MCF 10A (cell line): Measurements from ENCODE around the gene PRKAR1B. TPM values are rescaled to one million over a fixed set of nuclear protein-coding genes. Genes with fewer than 3 reads are reported as not detected.

Experiments
- BruUV-seq: library from RNA; stranded (reverse); fragments of 400-500 nt; replicated peaks from 2 replicates; lab custom pipeline; 2021; lab: Mats Ljungman, UMichigan
- CTCF ChIA-PET: fragments of 300-600 bp; sonication (Branson Sonifier 250); formaldehyde crosslinking; extraction: SDS; loops from one replicate; lab custom pipeline; 2021; ENCODE audit warnings: antibody characterized with exemption, inconsistent platforms; lab: Yijun Ruan, JAX
- POLR2A ChIA-PET: fragments of 300-600, 350-650 bp; sonication (Branson Sonifier 250); formaldehyde crosslinking; extraction: SDS; loops from one replicate; lab custom pipeline; 2020; ENCODE audit warnings: antibody characterized with exemption, inconsistent platforms; lab: Yijun Ruan, JAX
- DNase-seq: peaks from one replicate; pipeline ENCODE4 v3.0.0-alpha.2; 2018; ENCODE audit not compliant: unreplicated experiment
- H3K27ac Mint-ChIP-seq: one replicate; pipeline ENCODE4 v1.8.0; 2022; ENCODE audit warnings: mild to moderate bottlenecking, low read depth, mixed read lengths; ENCODE audit not compliant: unreplicated experiment
- H3K27me3 Mint-ChIP-seq: one replicate; pipeline ENCODE4 v1.8.0; 2022; ENCODE audit warnings: mixed read lengths; ENCODE audit not compliant: insufficient read depth, unreplicated experiment
- H3K36me3 Mint-ChIP-seq: one replicate; pipeline ENCODE4 v1.8.0; 2022; ENCODE audit warnings: mild to moderate bottlenecking, moderate library complexity, mixed read lengths; ENCODE audit not compliant: insufficient read depth, unreplicated experiment
- H3K4me1 Mint-ChIP-seq: one replicate; pipeline ENCODE4 v1.8.0; 2022; ENCODE audit warnings: mixed read lengths; ENCODE audit not compliant: insufficient read depth, unreplicated experiment
- H3K4me3 Mint-ChIP-seq: one replicate; pipeline ENCODE4 v1.8.0; 2022; ENCODE audit warnings: mild to moderate bottlenecking, moderate library complexity, mixed read lengths; ENCODE audit not compliant: unreplicated experiment
- H3K9me3 Mint-ChIP-seq: one replicate; pipeline ENCODE4 v1.8.0; 2022; ENCODE audit warnings: mixed read lengths; ENCODE audit not compliant: unreplicated experiment
- intact Hi-C: fragments of 100-400 bp; cut with micrococcal nuclease; formaldehyde crosslinking; loops from 2 replicates; pipeline ENCODE4 v1.14.1; 2022
- total RNA-seq: library from RNA; stranded (reverse); gene quantifications from 2 replicates; pipeline ENCODE4 v1.2.3, GENCODE V29; 2022
- TF ChIP-seq, protein P1 (sequence below): fragments of 200-600 bp; IDR thresholded peaks from one replicate; pipeline ENCODE4 v1.8.0; 2022; ENCODE audit warnings: antibody characterized with exemption, mild to moderate bottlenecking; ENCODE audit not compliant: unreplicated experiment

PRKAR1B gene
- total RNA-seq, 1 experiment from 2014 or later, result 31.5 TPM

DNA sequence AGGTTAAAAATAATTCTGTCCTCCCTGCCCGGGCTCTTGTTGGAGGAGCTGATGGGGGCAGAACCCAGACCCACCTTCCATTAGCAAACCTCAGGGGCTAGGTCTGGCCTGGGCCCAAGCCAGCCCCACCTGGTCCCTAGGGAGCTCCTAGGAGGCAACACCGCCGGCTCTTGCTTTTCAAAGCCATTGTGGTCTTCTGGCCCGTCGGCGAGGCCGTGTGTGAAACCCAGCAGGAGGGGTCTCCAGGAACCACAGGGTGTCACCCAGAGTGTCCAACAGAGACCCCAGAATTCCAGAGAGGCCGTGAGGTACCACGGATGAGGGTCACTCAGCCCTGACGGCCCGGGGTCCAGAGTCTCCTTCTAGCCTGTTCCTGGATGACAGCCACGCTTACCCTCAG, 190.8 kb downstream of the PRKAR1B start:
- no peak for DNase-seq
- no TSS peak for BruUV-seq
- H3K9me3 Mint-ChIP-seq, result no peaks in the 10 kb centered on the region
- H3K36me3 Mint-ChIP-seq, result no peaks in the 10 kb centered on the region
- no peak overlapping the region for H3K4me3 Mint-ChIP-seq
- peaks cover 17% of the 10 kb centered on the region for H3K4me1 Mint-ChIP-seq
- H3K27me3 Mint-ChIP-seq, result no peaks in the 10 kb centered on the region
- ChIA-PET CTCF (interaction anchor here (1.0 kb wide), 1 partner anchor 20 kb away, joined by 3 read pairs; no protein-coding TSS in a partner anchor), POLR2A (no interaction called here)
- TF ChIP-seq, protein P1, sequence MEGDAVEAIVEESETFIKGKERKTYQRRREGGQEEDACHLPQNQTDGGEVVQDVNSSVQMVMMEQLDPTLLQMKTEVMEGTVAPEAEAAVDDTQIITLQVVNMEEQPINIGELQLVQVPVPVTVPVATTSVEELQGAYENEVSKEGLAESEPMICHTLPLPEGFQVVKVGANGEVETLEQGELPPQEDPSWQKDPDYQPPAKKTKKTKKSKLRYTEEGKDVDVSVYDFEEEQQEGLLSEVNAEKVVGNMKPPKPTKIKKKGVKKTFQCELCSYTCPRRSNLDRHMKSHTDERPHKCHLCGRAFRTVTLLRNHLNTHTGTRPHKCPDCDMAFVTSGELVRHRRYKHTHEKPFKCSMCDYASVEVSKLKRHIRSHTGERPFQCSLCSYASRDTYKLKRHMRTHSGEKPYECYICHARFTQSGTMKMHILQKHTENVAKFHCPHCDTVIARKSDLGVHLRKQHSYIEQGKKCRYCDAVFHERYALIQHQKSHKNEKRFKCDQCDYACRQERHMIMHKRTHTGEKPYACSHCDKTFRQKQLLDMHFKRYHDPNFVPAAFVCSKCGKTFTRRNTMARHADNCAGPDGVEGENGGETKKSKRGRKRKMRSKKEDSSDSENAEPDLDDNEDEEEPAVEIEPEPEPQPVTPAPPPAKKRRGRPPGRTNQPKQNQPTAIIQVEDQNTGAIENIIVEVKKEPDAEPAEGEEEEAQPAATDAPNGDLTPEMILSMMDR, result no peak
- intact Hi-C loops, result loop anchor here (5.0 kb wide), 1 partner anchor 191 kb away; the partner anchor contains the start of genes DNAAF5 and PRKAR1B
- no peak overlapping the region for H3K27ac Mint-ChIP-seq

DNA sequence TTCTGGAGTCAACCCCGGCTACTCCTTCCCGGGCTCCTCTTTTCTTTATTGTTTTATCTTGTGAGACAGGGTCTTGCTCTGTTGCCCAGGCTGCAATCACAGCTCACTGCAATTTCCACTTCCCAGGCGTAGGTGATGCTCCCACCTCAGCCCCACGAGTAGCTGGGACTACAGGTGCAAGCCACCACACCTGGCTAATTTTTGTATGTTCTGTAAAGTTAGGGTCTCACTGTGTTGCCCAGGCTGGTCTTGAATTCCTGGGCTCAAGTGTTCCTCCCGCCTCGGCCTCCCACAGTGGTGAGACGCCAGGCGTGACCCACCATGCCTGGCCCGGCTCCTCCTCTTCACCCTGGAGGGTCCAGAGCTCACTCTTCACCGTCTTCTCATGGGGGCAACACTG, 192.1 kb downstream of the PRKAR1B start:
- Mint-ChIP-seq H3K36me3 (no peaks in the 10 kb centered on the region), H3K27ac (no peak overlapping the region), H3K4me3 (no peak overlapping the region), H3K4me1 (peaks cover 8% of the 10 kb centered on the region), H3K27me3 (no peaks in the 10 kb centered on the region), H3K9me3 (no peaks in the 10 kb centered on the region)
- CTCF ChIA-PET, result no interaction called here
- intact Hi-C loops, result loop anchor here (5.0 kb wide), 1 partner anchor 192 kb away; the partner anchor contains the start of genes DNAAF5 and PRKAR1B
- POLR2A ChIA-PET, result interaction anchor here (0.9 kb wide), 1 partner anchor 18 kb away, joined by 5 read pairs; no protein-coding TSS in a partner anchor
- DNase-seq, result no peak
- TF ChIP-seq, protein P1, result no peak
- BruUV-seq, result no TSS peak

DNA sequence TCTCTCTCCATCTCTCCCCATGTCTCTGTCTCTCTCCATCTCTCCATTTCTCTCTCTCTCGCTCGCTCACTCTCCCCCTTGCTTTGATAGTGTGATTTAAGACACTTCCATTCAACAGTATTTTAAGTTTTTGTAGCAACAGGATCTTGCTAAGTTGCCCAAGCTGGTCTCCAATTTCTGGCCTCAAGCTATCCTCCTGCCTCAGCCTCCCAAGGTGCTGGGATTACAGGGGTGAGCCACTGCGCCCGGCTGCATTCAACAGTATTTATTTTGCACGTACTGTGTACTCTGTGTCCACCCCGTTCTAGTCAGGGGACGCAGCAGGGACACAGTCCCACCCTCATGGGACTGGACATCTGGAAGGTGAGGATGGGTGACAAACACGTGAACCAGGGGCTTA, 193.0 kb downstream of the PRKAR1B start:
- Mint-ChIP-seq H3K9me3 (no peaks in the 10 kb centered on the region), H3K4me3 (no peak overlapping the region), H3K36me3 (no peaks in the 10 kb centered on the region), H3K27ac (no peak overlapping the region), H3K4me1 (peaks cover 5% of the 10 kb centered on the region), H3K27me3 (no peaks in the 10 kb centered on the region)
- ChIA-PET CTCF (interaction anchor here (0.6 kb wide), 1 partner anchor 254 kb away, joined by 3 read pairs; no protein-coding TSS in a partner anchor), POLR2A (no interaction called here)
- no TSS peak for BruUV-seq
- intact Hi-C loops, result no loop called here
- TF ChIP-seq, protein P1, result no peak
- DNase-seq, result no peak

DNA sequence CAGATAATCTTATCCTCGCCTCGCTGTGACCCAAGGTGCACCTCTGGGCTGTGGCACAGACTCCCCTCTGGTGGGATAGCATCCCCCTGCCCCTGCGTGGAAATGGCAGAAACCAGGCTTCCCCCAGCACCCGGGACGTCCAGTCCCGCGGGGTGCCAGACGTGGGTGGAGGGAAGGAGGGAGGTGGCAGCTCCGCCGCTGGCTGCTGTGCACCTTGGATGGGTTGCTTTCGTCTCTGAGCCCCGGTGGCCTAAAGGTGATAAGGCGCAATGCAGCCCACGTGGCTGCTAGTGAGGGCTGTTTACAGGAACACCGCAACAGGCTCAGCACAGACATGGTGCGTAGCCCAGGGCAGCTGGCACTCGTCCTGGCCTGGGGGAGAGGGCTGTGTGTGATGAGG, 193.8 kb downstream of the PRKAR1B start:
- H3K4me3 Mint-ChIP-seq, result no peak overlapping the region
- no TSS peak for BruUV-seq
- H3K4me1 Mint-ChIP-seq, result no peaks in the 10 kb centered on the region
- no peaks in the 10 kb centered on the region for H3K36me3 Mint-ChIP-seq
- ChIA-PET POLR2A (interaction anchor here (0.7 kb wide), 1 partner anchor 10 kb away, joined by 3 read pairs; no protein-coding TSS in a partner anchor), CTCF (no interaction called here)
- H3K27me3 Mint-ChIP-seq, result no peaks in the 10 kb centered on the region
- intact Hi-C loops, result no loop called here
- TF ChIP-seq, protein P1, result no peak
- no peak overlapping the region for H3K27ac Mint-ChIP-seq
- DNase-seq, result no peak
- H3K9me3 Mint-ChIP-seq, result no peaks in the 10 kb centered on the region
